NCI-H2171 (cell line): Measurements from ENCODE around the gene SDCBP2.

Source experiments
- DNase-seq: peaks from one replicate; lab custom pipeline; 2025; lab: John Stamatoyannopoulos, UW

SDCBP2 gene

GRCh38 chr20:1331101-1331500 lies 2.2 kb upstream of the SDCBP2 start:
- DNase-seq: no peak

- no peak for DNase-seq
These were observed 1.3 kb upstream of the SDCBP2 start for GRCh38 chr20:1330075-1330830.

GRCh38 chr20:1327827-1328679 lies 886 bp downstream of the SDCBP2 start:
- DNase-seq: no peak

GRCh38 chr20:1327241-1327653 lies 1.7 kb downstream of the SDCBP2 start:
- DNase-seq: no peak

- DNase-seq: no peak
These were observed 2.7 kb downstream of the SDCBP2 start for GRCh38 chr20:1326031-1326930.

- peak; percentile 98 for DNase-seq
These were observed 3.5 kb downstream of the SDCBP2 start for GRCh38 chr20:1325173-1326030.

- DNase-seq: no peak
These were observed 4.3 kb downstream of the SDCBP2 start for GRCh38 chr20:1324598-1325172.

GRCh38 chr20:1323830-1324597 lies 4.9 kb downstream of the SDCBP2 start:
- DNase-seq: no peak

- DNase-seq: no peak
These were observed 5.7 kb downstream of the SDCBP2 start for GRCh38 chr20:1323256-1323655.

- no peak for DNase-seq
These were observed 6.3 kb downstream of the SDCBP2 start for GRCh38 chr20:1322511-1323245.

GRCh38 chr20:1321654-1321939 lies 7.3 kb downstream of the SDCBP2 start:
- DNase-seq: no peak

- no peak for DNase-seq
These were observed 7.9 kb downstream of the SDCBP2 start for GRCh38 chr20:1320902-1321653.

- no peak for DNase-seq
These were observed 8.9 kb downstream of the SDCBP2 start for GRCh38 chr20:1320016-1320415.

- no peak for DNase-seq
These were observed 9.5 kb downstream of the SDCBP2 start for GRCh38 chr20:1319462-1319861.

GRCh38 chr20:1319051-1319450 lies 9.9 kb downstream of the SDCBP2 start:
- DNase-seq: no peak

- no peak for DNase-seq
These were observed 11.2 kb downstream of the SDCBP2 start for GRCh38 chr20:1317545-1318255.

GRCh38 chr20:1315804-1316203 lies 13.1 kb downstream of the SDCBP2 start:
- DNase-seq: no peak
